HPDE6-E6E7 (cell line): Measurements from ENCODE around the gene ALPL.
A peak's percentile ranks its signal among the peaks of the same experiment; 100 is the strongest.

Experiments used
- DNase-seq: peaks from one replicate; pipeline ENCODE4 v3.0.0; 2011; ENCODE audit warnings: missing footprints; ENCODE audit errors: extremely low spot score

The ALPL gene

GRCh38 chr1:21618561-21619374 is 109.5 kb downstream of the ALPL start:
- DNase-seq, result no peak

- no peak for DNase-seq
Observed at GRCh38 chr1:21619375-21619947, 110.2 kb downstream of the ALPL start.

GRCh38 chr1:21620011-21620410 is 110.8 kb downstream of the ALPL start:
- DNase-seq, result no peak

- no peak for DNase-seq
Observed at GRCh38 chr1:21620496-21620895, 111.3 kb downstream of the ALPL start.

GRCh38 chr1:21621051-21621450 is 111.8 kb downstream of the ALPL start:
- no peak for DNase-seq

- DNase-seq, result no peak
Observed at GRCh38 chr1:21621761-21622436, 112.7 kb downstream of the ALPL start.

- peak; percentile 79 for DNase-seq
Observed at GRCh38 chr1:21622466-21623315, 113.5 kb downstream of the ALPL start.

GRCh38 chr1:21623410-21623961 is 114.3 kb downstream of the ALPL start:
- no peak for DNase-seq

GRCh38 chr1:21624571-21625389 is 115.6 kb downstream of the ALPL start:
- no peak for DNase-seq

GRCh38 chr1:21625390-21626190 is 116.4 kb downstream of the ALPL start:
- DNase-seq, result no peak

- peak; percentile 66 for DNase-seq
Observed at GRCh38 chr1:21626921-21627339, 117.7 kb downstream of the ALPL start.
